SK-N-MC (cell line): ENCODE results near the gene DNAAF5.

ENCODE experiments used
- EZH2 ChIP-seq: fragments of 200-600 bp; sonication (generic); IDR thresholded peaks from one replicate; pipeline ENCODE4 v1.6.1; 2017; ENCODE audit warnings: antibody characterized with exemption
- FOXP2 ChIP-seq: optimal IDR thresholded peaks from 2 replicates; pipeline ENCODE3; 2011; ENCODE audit warnings: mild to moderate bottlenecking, moderate library complexity; ENCODE audit not compliant: insufficient read depth; ENCODE audit errors: extremely low read length, control extremely low read depth
- POLR2AphosphoS5 ChIP-seq: IDR thresholded peaks from 2 replicates; pipeline ENCODE4 v1.6.1; 2012; ENCODE audit warnings: mild to moderate bottlenecking, low read depth, low read length, borderline replicate concordance

- TF ChIP-seq POLR2AphosphoS5 (no peak), EZH2 (no peak), FOXP2 (no peak)
Observed at GRCh38 chr7:727104-727805, 756 bp downstream of the DNAAF5 start, which contains the start of gene PRKAR1B.
